NB4 (cell line): Measurements from ENCODE around the gene KLHDC8B.
"Not testable (repeated sequence)": the region's sequence is repeated elsewhere in the genome, so short reads cannot be mapped to it uniquely, and the experiment has no call there.

Source experiments
- DNase-seq: peaks from one replicate; pipeline ENCODE4 v3.0.0; 2010; ENCODE audit warnings: low read depth
- H3K4me3 ChIP-seq: one replicate; pipeline ENCODE4 v1.5.1; 2011; ENCODE audit warnings: mild to moderate bottlenecking, low read depth, low read length, moderate library complexity
- MAX ChIP-seq: IDR thresholded peaks from 2 replicates; pipeline ENCODE4 v1.6.1; 2011; ENCODE audit warnings: low read depth, low read length
- MYC ChIP-seq: IDR thresholded peaks from 2 replicates; pipeline ENCODE4 v1.6.1; 2011; ENCODE audit warnings: low read depth, low read length
- POLR2A ChIP-seq: IDR thresholded peaks from 2 replicates; pipeline ENCODE4 v1.6.1; 2011; ENCODE audit warnings: mild to moderate bottlenecking; ENCODE audit not compliant: insufficient read length; ENCODE audit errors: extremely low read depth
- TF ChIP-seq, protein P1 (sequence below): IDR thresholded peaks from one replicate; pipeline ENCODE4 v1.5.1; 2012; ENCODE audit warnings: low read depth, low read length

KLHDC8B gene

DNA sequence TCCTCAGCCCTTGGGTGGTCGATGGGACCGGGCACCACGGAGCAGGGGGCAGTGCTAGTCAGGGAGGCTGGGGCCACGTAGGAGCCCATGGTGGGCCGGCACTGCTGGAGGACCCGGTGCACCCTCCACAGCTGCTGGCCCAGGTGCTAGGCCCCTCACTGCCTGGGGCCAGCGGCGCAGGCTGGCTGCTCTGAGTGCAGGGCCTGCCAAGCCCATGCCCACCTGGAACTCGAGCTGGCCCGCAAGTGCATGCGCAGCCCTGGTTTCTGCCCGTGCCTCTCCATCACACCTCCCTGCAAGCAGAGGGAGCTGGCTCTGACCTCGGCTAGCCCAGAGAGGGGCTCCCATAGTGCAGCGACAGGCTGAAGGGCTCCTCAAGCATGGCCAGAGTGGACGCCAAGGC, 42.1 kb downstream of the KLHDC8B start:
- DNase-seq = no peak
- no peak for TF ChIP-seq POLR2A
- no peak overlapping the region for H3K4me3 ChIP-seq

GRCh38 chr3:49213998-49214397, 42.6 kb downstream of the KLHDC8B start:
- no peak overlapping the region for H3K4me3 ChIP-seq
- TF ChIP-seq MYC (no peak), POLR2A (no peak), MAX (no peak)
- TF ChIP-seq, protein P1, sequence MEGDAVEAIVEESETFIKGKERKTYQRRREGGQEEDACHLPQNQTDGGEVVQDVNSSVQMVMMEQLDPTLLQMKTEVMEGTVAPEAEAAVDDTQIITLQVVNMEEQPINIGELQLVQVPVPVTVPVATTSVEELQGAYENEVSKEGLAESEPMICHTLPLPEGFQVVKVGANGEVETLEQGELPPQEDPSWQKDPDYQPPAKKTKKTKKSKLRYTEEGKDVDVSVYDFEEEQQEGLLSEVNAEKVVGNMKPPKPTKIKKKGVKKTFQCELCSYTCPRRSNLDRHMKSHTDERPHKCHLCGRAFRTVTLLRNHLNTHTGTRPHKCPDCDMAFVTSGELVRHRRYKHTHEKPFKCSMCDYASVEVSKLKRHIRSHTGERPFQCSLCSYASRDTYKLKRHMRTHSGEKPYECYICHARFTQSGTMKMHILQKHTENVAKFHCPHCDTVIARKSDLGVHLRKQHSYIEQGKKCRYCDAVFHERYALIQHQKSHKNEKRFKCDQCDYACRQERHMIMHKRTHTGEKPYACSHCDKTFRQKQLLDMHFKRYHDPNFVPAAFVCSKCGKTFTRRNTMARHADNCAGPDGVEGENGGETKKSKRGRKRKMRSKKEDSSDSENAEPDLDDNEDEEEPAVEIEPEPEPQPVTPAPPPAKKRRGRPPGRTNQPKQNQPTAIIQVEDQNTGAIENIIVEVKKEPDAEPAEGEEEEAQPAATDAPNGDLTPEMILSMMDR = no peak
- DNase-seq = no peak

GRCh38 chr3:49216687-49217086, 45.3 kb downstream of the KLHDC8B start:
- H3K4me3 ChIP-seq = not testable (repeated sequence)
- peak; percentile 57 for DNase-seq

GRCh38 chr3:49217108-49217507, 45.7 kb downstream of the KLHDC8B start:
- DNase-seq, H3K4me3 ChIP-seq: not testable (repeated sequence)

DNA sequence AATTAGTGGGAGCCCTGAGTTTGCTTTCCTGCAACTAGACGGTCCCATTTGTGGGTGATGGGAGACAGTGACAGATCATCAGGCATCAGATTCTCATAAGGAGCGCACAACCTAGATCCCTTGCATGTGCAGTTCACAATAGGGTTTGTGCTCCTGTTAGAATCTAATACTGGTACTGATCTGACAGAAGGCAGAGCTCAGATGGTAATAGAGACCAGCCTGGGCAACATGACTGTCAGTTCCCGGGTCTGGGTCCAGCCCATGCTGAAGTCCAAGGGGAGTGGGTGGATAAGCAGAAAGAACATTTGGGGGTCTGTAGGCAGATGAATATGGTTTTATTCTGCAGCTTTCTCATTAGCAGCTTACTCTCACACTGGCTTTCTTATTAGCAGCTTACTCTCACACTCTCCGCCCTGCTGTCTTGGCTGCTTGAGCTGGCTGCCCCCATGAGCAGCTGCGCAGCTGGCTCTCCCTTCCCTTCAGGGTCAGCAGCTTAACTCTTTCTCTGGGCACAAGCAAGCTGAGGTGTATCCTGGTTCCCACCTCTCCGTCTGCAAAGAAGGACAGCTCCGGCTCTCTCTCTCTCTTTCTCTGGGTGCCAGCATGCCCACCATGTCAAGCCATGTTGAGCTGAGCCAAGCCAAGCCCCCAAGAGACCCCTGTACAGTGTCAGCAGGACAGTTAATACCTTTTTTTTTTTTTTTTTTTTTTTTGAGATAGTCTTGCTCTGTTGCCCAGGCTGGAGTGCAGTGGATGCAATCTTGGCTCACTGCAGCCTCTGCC, 46.5 kb downstream of the KLHDC8B start:
- no peak overlapping the region for H3K4me3 ChIP-seq
- DNase-seq = no peak
- TF ChIP-seq POLR2A = no peak

- H3K4me3 ChIP-seq = not testable (repeated sequence)
- peak; percentile 74 for DNase-seq
Observed at GRCh38 chr3:49218471-49218989, 47.1 kb downstream of the KLHDC8B start.

- no peak for TF ChIP-seq MYC
- no peak for TF ChIP-seq POLR2A
- TF ChIP-seq, protein P1 = no peak
- no peak for TF ChIP-seq MAX
- no peak for DNase-seq
- H3K4me3 ChIP-seq = no peak overlapping the region
Observed at GRCh38 chr3:49219132-49219531, 47.7 kb downstream of the KLHDC8B start.

DNA sequence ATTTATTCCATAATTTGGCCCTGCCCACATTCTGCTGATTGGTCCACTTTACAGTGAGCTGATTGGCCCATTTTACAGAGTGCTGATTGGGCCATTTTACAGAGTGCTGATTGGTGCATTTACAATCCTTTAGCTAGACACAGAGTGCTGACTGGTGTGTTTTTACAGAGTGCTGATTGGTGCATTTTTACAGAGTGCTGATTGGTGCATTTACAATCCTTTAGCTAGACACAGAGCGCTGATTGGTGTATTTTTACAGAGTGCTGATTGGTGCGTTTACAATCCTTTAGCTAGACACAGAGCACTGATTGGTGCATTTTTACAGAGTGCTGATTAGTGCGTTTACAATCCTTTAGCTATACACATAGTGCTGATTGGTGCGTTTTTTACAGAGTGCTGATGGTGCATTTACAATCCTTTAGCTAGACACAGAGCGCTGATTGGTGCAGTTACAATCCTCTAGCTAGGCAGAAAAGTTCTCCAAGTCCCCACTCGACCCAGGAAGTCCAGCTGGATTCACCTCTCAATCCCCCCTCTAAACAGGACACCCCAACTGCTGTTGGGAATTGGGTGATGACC, 49.7 kb downstream of the KLHDC8B start:
- H3K4me3 ChIP-seq, DNase-seq: not testable (repeated sequence)

- no peak overlapping the region for H3K4me3 ChIP-seq
- TF ChIP-seq POLR2A (no peak), MYC (no peak), MAX (no peak)
- TF ChIP-seq, protein P1 = no peak
- no peak for DNase-seq
Observed at GRCh38 chr3:49222002-49222401, 50.6 kb downstream of the KLHDC8B start.
